Sciatic nerve (tissue), 2 donors: Measurements from ENCODE around the gene CST11. TPM values are rescaled to one million over a fixed set of nuclear protein-coding genes. Genes with fewer than 3 reads are reported as not detected.
"Not testable (repeated sequence)": the region's sequence is repeated elsewhere in the genome, so short reads cannot be mapped to it uniquely, and the experiment has no call there.

Experiments used
- ATAC-seq: fragments of 200-7000 bp; cut with Tn5 transposase; one replicate; pipeline ENCODE4 v1.9.1; 2020; ENCODE audit warnings: mild to moderate bottlenecking, moderate library complexity
- DNase-seq: peaks from one replicate; pipeline ENCODE4 v3.0.0-alpha.2; 2020; ENCODE audit warnings: low spot score
- intact Hi-C: fragments of 100-400 bp; cut with DNase I; formaldehyde crosslinking; loops from one replicate; pipeline ENCODE4 v1.14.2; 2022
- total RNA-seq: library from RNA; stranded (reverse); fragmentation: NEBNext Ultra II Directional; extraction: Animal tissue kit (Norgen Biotek cat#: 25700); gene quantifications from one replicate; pipeline ENCODE4 v1.2.1, GENCODE V29; 2021
- donor health status: DM: no; HTN: no; CAD: no.
- donor health status: DM: no; HTN: no; CAD: no.

The CST11 gene, protein sequence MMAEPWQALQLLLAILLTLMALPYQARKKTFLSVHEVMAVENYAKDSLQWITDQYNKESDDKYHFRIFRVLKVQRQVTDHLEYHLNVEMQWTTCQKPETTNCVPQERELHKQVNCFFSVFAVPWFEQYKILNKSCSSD
- total RNA-seq = not detected

DNA sequence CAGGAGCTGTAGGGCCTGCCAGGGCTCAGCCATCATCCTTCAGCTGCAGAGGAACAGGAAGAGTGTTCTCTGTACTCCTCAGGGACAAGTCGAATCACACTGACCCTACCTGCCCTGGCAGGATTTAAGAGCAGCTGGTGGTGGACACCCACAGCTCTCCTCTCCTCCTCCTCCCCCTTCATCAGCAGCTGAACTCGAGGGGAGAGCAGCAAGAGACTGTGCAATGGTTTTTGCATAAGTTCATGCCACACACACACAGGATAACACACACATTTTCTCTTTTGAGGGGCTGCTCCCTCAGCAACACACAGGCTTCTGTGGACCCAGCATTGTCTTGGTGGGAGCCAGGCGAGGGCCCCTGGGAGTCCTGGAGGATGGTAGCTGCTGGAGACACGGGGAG lies at the start of gene CST11:
CST11 (minus strand) TSS at position 101 of the 400 bp plus-strand sequence; CDS start at position 36, 65 bp downstream.
- DNase-seq = no peak
- intact Hi-C loops = no loop called here
- ATAC-seq = no peak

DNA sequence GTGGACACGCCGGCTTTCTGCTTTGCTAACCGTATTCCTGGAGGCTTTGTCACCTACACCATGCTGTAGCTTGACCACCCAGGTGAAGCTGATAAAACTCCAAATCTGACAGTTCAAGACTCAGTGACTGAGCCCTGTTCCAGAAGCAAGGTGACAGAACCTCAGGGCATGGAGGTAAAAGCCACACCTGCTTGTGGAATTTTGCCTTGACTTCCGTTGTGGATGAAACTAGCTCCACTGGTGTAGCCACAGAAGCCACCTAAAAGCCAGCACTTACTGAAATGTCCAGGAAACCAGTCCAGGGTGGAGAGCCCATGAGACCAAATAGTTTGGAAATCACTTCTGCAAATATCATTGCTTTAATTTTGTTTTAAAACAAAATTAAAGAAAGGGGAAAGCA lies 49.2 kb upstream of the CST11 start:
- intact Hi-C loops = no loop called here
- no peak for DNase-seq
- ATAC-seq = no peak

DNA sequence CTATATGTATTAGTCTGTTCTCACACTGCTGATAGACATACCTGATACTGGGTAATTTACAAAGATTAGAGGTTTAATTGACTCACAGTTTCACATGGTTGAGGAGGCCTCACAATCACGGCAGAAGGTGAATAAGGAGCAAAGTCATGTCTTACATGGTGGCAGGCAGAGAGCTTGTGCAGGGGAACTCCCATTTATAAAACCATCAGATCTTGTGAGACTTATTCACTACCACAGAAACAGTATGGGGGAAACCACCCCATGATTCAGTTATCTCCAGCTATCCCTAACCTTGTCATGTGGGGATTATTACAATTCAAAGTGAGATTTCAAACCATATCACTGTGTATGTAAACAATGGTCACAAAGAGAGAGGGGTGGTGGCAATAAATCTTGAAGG lies 44.9 kb upstream of the CST11 start:
- DNase-seq = no peak
- ATAC-seq = no peak
- intact Hi-C loops = no loop called here

DNA sequence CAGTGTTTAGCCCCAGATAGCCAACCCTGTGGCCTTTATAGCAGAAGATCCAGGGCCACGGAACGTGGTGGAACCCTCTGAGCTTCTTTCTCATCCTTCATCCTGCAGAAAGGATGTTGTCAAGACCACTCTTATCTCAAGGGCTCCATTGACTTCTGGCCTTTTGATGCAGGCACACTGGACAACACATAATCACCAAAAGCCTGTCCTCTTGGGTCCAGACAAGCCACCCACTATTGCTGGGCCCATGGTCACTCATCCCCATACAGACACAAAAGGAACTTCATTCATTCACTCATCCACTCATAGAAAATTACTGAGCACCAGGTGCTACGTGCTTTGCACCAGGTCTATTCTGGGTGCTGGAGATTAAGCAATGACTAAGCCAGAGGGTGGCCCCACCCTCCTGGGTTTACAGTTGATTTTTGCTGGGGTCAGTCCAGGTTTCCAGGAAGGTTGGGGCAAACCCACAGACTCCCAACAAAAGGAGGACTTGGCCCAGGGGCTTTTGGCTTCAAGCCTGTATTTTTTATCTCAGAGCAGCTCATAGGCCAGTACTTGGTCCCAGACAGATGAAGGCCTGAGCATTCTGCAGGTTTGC lies 40.6 kb upstream of the CST11 start:
- no peak for DNase-seq

DNA sequence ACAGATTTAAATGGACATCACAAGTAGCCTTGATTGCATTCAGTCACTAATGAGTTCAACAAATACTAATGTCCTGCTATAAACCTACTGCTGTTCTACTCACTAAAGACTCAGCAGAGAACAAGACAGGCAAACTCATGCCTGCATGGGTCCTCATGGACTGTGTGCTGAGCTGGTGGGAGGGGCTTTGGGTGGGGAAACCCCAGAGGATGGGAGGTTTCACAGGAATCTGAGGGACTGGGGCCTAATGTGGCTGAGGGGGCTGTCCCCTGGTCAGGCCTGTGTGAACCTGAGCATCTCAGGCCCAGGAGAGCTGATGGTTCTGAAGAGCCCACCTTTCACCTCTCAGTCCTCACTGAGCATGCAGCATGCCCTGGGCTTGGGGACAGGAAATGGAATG lies 39.6 kb upstream of the CST11 start:
- intact Hi-C loops = no loop called here
- ATAC-seq (no peak), DNase-seq (no peak)

More for the DNA sequence above, 40.6 kb upstream of the CST11 start:
- intact Hi-C loops = no loop called here
- ATAC-seq = no peak

DNA sequence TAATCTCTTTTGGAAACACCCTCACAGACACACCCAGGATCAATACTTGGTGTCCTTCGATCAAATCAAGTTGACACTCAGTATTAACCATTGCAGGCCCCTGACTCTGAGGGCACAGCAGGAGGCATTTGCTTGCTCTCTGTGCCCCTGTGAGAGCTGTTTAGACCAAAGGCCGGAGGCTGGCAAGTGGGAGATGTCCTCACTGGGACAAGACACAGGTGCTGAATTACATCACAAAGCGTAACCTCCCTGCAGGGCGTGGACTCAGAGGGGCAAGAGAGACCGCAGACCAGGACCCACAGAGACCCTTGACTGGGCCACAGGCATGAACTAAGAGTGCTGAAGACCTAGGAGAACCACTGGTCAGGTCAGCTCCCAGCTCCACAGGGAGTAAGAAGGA lies 38.1 kb upstream of the CST11 start, which contains the start of gene CST8:
CST8 (plus strand) TSS at position 301 of the 400 bp plus-strand sequence. CDS start 551 bp downstream, outside the sequence.
- DNase-seq = no peak
- intact Hi-C loops = no loop called here
- ATAC-seq = no peak

DNA sequence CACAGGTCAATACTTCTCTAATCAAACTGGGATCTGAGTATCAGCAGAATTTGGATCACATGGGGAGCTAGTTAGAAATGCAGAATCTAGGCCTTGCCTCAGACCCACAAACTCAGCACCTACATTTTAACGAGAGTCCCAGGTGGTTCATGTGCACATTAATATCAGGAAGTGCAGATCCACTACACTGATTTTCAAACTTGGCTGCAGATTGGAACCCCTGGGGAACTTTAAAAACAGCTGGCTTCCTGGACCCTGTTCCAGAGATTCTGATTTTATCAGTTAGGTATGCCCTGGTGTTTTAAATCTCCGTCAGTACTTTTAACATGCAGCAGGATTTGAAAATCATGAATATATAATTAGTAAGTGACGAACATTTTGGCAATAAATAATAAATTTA lies 36.3 kb upstream of the CST11 start:
- ATAC-seq = no peak
- DNase-seq = no peak
- intact Hi-C loops = no loop called here

DNA sequence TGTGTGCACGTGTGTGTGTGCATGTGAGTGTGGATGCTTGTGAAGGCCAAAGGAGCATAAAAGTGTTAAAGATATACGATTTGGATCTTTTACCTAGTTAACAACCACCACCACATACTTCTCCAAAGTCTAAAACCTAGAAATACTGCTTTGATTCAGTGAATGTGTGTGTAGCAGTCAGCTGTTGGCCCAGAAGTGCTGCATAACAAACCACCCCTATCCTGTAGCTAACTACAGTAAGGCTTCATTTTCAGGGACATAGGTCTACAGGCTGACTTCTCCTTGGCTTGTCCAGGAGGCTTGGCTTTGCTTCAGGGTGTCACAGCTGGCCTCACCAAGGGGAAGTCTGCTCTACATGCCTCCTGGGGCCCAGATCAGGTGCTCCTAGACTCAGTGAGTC lies 35.8 kb upstream of the CST11 start:
- intact Hi-C loops = no loop called here
- DNase-seq (no peak), ATAC-seq (no peak)

DNA sequence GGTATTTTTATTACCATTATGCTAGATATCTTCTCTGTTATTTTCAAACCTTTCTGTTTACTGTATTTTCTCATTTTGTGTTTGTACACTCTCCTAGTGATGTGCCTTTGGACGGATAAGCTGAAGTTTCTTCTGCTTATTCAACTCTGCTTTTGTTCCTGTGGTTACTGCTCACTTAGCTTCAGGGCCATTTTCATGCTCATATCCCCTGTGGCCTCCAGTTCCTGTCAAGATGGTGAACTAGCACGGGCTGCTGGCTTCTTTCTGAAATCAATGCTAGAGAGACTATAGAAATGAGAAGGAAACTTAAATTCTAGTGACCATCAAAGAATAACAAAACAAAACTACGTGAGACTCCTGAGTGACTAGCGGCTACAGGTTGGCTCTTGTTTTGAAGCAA lies 31.4 kb upstream of the CST11 start:
- no peak for ATAC-seq
- intact Hi-C loops = no loop called here
- no peak for DNase-seq

DNA sequence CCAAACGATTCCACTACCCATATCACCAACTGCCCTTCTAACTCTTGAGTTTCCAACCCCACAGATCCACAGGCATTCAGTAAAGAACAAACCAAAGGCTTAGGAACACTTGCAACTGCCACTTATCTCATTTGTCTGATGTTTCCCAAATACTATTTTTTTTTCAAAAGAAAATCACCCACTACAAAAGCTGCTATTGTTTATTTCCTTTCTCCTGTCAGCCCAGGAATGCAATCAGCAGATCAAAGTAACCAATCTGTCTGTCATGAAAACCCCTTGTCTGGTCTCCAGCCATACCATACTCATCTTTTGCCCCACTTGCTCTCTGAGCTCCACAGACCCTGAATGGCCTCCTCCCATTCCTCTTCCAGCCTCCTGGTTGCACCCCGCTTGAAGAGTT lies 29.5 kb upstream of the CST11 start:
- no peak for DNase-seq
- no peak for ATAC-seq
- intact Hi-C loops = no loop called here

DNA sequence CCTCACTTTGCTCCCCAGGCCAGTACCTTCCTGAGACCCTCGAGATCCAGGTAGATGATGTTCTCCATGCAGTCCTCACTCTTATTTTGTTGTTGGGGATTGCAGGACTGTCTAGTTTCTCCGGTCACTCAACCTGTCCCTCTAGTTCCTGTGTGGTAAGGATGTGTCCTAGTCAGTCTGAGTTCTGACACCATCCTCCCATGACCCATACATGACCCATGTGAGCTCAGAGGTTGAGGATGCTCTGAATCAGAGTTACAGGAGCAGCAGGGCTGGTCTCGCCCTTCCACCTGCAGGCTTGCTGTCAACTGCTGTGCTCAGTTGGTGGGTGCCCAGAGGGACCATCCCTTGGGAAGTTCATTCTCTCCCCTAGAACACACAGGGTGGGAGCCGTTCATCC lies 26.4 kb upstream of the CST11 start:
- no peak for DNase-seq
- no peak for ATAC-seq
- intact Hi-C loops = no loop called here

DNA sequence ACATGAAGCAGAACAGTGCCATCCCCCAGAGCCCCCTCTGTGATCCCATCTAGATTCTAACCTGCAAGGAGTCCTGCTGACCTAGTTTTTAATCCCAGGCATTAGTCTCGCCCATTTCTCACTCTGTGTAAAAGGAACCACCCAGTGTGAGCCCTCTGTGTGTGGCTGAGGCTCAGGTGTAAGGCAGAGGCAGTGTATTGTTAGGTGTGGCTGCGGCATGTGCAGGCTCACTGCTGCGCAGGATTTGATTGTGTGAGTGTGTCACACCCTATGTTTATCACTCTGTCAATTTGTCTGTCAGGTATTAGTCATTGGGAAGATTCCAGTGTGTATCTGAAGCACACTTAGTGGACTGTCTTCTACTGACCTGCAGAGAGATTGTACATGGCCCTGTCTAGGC lies 24.5 kb upstream of the CST11 start:
- ATAC-seq = no peak
- intact Hi-C loops = no loop called here
- DNase-seq = no peak

DNA sequence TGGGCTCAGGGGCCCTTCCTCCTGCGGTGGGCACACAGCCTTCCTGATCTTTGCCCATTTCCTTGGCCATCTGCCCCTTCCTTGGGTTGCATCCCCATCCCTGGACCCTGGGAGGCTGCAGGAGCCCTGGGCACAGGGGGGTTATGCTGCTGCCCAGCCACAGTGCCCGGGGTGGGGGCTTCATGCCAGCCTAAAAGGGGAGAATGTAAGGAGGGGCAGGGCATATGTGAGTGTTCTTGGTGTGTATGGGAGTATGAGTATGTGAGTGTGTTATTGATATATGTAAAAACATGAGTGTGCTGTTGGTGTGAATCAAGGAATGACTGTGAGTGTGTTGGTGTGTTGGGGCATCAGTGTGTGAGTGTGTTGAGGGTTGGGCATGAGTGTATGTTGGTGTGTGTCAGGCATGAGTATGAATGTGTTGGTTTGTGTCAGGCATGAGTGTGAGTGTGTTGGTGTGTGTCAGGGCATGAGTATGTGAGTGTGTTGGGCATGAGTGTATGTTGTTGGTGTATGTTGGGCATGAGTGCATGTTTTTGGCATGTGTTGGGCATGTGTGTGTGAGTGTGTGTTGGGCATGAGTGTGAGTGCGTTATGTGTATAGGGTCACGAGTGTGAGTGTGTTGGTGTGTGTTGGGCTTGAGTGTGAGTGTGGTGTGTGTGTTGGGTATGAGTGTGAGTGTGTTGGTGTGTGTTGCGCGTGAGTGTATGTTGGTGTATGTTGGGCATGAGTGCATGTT lies 23.5 kb upstream of the CST11 start:
- intact Hi-C loops = no loop called here
- DNase-seq = no peak
- ATAC-seq = no peak

DNA sequence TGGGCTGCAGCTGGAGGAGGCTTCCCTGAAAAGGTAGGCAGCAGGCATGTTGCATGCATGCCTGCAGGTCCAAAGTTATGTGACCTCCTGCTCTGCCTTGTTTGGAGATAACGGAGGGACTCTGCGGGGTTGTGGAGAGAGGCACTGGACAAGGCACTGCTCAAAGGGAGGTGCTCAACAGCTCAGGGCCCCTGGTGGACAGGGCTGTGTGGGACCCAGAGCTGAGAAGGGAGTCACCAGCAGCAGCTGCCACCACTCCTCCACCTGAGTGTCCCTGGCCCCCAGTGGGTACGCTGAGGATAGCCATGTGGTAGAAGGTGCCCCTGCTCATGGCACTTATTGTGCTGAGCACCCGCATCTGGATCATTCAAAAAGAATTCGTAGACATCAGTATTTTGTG lies 22.7 kb upstream of the CST11 start:
- DNase-seq (no peak), ATAC-seq (no peak)
- intact Hi-C loops = no loop called here

DNA sequence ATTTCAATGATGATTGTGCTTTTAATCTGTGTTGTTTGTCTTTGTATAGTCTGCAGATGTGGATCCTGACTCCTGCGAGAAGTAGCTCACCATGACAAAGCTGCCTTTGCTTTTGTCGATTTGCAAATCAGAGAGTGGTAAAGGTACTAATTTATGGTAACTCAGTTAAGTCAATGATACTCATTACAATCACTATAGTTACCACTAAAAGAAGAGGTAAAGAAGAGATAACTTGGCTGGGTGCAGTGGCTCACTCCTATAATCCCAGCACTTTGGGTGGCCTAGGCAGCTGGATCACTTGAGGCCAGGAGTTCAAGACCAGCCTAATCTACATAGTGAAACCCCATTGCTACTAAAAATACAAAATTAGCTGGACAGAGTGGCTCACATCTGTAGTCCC lies 20.6 kb upstream of the CST11 start:
- ATAC-seq, DNase-seq, intact Hi-C loops: not testable (repeated sequence)

DNA sequence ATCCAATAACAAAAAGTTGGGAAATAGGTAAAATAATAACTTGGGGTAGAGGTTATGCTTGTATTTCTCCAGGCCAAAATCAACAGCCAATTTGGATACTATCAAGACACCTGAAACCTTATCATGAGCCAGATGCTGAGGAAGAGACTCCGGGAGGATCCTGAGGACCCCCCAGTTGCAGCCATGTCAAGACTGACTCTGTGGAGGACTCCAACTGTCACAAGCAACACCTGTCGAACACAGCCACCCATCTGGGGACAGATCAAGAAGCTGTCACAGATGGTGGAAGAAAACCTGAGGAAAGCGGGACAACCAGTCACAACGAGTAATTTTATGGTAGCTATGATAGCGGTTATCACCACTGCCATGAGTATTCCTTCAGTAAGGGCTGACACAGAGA lies 19.6 kb upstream of the CST11 start:
- intact Hi-C loops, ATAC-seq, DNase-seq: not testable (repeated sequence)

DNA sequence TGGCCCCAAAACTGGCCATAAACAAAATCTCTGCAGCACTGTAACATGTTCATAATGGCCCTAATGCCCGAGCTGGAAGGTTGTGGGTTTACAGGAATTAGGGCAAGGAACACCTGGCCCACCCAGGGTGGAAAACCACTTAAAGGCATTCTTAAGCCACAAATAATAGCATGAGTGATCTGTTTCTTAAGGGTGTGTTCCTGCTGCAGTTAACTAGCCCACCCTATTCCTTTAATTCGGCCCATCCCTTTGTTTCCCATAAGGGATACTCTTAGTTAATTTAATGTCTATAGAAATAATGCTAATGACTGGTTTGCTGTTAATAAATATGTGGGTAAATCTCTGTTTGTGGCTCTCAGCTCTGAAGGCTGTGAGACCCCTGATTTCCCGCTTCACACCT lies 14.3 kb upstream of the CST11 start:
- ATAC-seq, DNase-seq, intact Hi-C loops: not testable (repeated sequence)

DNA sequence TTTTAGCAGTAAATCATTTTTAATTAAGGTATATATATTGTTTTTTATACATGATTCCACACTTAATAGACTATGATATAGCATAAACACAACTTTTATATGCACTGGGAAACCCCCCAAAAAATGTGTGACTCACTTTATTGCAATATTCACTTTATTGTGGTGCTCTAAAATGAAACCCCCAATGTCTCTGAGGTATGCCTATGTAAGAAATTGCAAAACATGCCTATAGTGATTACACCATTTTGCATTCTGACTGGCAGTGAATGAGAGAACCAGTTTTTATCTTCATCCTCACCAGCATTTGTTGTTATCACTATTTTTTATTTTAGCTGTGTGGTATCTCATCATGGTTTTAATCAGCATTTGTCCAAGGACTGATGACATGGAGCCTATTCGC lies 8.5 kb upstream of the CST11 start:
- DNase-seq (no peak), ATAC-seq (no peak)
- intact Hi-C loops = no loop called here

DNA sequence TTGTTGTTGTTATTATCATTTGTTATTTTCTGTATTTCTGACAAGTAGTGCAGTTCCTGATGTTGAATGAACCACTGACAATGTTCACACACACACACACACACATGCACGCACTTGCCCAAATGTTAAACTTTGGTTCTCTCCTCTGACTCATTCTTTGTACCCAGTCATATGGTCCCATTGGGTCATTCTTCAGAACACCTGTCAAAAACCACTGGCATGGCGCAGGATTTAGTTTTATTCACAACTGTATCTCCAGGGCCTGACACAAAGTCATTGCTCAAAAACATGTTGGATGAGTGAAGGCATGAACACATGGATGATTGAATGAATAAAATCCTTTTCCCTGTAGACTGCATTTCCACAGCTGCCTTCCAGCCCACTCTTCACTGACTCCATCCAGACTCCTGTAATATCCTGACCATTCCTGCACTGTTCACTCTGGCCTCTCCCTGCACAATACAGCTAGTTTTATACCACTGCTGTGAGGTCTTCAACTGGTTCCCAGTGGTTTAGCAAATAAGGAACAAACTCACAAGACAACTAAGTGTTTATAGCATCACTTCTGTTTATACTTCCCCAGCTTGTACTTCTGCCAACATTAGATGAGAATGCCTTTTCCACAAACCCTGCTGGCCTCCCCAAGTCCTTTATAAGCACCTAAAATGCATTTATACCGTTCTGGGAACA lies 6.9 kb upstream of the CST11 start:
- intact Hi-C loops = no loop called here
- ATAC-seq (peak; percentile 83), DNase-seq (no peak)

DNA sequence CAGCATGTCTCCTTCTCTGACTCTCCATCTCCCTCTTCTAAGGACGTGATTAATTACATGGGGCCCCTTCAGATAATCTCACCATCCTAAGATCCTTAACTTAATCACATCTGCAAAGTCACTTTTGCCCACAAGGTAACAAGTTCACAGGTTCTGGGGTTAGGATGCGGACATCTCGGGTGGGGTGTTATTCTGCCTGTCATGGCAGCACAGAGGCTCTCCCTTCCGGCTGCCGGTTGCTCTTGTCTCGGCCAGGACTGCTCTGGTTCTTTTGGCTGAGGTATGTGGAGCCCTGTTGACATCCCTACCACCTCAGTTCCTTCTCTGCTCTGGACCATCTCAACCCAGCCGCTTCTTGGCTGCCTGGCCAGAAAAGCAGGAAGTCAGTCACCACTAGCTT lies 4.2 kb upstream of the CST11 start:
- intact Hi-C loops = no loop called here
- DNase-seq = no peak
- ATAC-seq = no peak
